DOHH2 (cell line): ENCODE results near the gene AIFM1.

Experiments
- CTCF ChIP-seq: fragments of 200-600 bp; sonication (generic); IDR thresholded peaks from one replicate; pipeline ENCODE4 v1.5.1; 2014; ENCODE audit warnings: antibody characterized with exemption, mild to moderate bottlenecking, low read depth, low read length; ENCODE audit not compliant: poor library complexity, severe bottlenecking
- EZH2phosphoT487 ChIP-seq: fragments of 200-600 bp; sonication (generic); IDR thresholded peaks from 2 replicates; pipeline ENCODE4 v1.6.1; 2017; ENCODE audit warnings: borderline replicate concordance, mild to moderate bottlenecking, antibody characterized with exemption, low read length, moderate library complexity, mixed read lengths

- no peak for TF ChIP-seq CTCF
- no peak for TF ChIP-seq EZH2phosphoT487
Observed at GRCh38 chrX:130086447-130087206, 79.0 kb downstream of the AIFM1 start.
